ENCODE data around the gene TNFRSF12A.

GRCh38 chr16:3066440-3066748 is 46.2 kb downstream of the TNFRSF12A start:
- TF ChIP-seq CTCF (IDR thresholded peaks at IDR 0.05; ENCODE audit: low read depth, low read length) (no peak), EZH2phosphoT487 (IDR thresholded peaks at IDR 0.05; ENCODE audit: low read depth) (no peak)
